Mucosa of stomach (tissue), 1 donor: ENCODE results near the gene SPI1.

ENCODE experiments used
- H3K27me3 ChIP-seq: one replicate; pipeline ENCODE4 v1.7.0; 2013; ENCODE audit warnings: mild to moderate bottlenecking, low read length; ENCODE audit not compliant: control insufficient read depth, insufficient read depth
- H3K36me3 ChIP-seq: one replicate; pipeline ENCODE4 v1.7.0; 2013; ENCODE audit warnings: low read length; ENCODE audit not compliant: control insufficient read depth, insufficient read depth
- H3K4me1 ChIP-seq: one replicate; pipeline ENCODE4 v1.7.0; 2013; ENCODE audit warnings: mild to moderate bottlenecking, low read length; ENCODE audit not compliant: control insufficient read depth, insufficient read depth
- H3K4me3 ChIP-seq: one replicate; pipeline ENCODE4 v1.7.0; 2013; ENCODE audit warnings: low read length
- H3K9ac ChIP-seq: one replicate; pipeline ENCODE4 v1.7.0; 2013; ENCODE audit warnings: mild to moderate bottlenecking, low read length, moderate library complexity
- H3K9me3 ChIP-seq: one replicate; pipeline ENCODE4 v1.7.0; 2013; ENCODE audit warnings: mild to moderate bottlenecking, low read length, moderate library complexity; ENCODE audit not compliant: control insufficient read depth
- donor health status: Pancreatic carcinoma.

SPI1 gene

GRCh38 chr11:47359162-47359561 is 19.2 kb downstream of the SPI1 start:
- Histone ChIP-seq H3K36me3 (no peaks in the 10 kb centered on the region), H3K4me3 (no peak overlapping the region), H3K9ac (no peak overlapping the region), H3K4me1 (peaks cover 9% of the 10 kb centered on the region), H3K27me3 (no peaks in the 10 kb centered on the region), H3K9me3 (no peaks in the 10 kb centered on the region)

GRCh38 chr11:47358731-47359051 is 19.7 kb downstream of the SPI1 start:
- no peaks in the 10 kb centered on the region for H3K9me3 ChIP-seq
- H3K27me3 ChIP-seq: no peaks in the 10 kb centered on the region
- no peak overlapping the region for H3K4me3 ChIP-seq
- no peaks in the 10 kb centered on the region for H3K36me3 ChIP-seq
- no peak overlapping the region for H3K9ac ChIP-seq
- H3K4me1 ChIP-seq: peaks cover 9% of the 10 kb centered on the region

- Histone ChIP-seq H3K4me1 (peaks cover 9% of the 10 kb centered on the region), H3K36me3 (no peaks in the 10 kb centered on the region), H3K9me3 (no peaks in the 10 kb centered on the region)
Observed at GRCh38 chr11:47357985-47358730, 20.2 kb downstream of the SPI1 start.

GRCh38 chr11:47356998-47357329 is 21.4 kb downstream of the SPI1 start:
- no peak overlapping the region for H3K9ac ChIP-seq
- no peak overlapping the region for H3K4me3 ChIP-seq
- peaks cover 12% of the 10 kb centered on the region for H3K4me1 ChIP-seq
- H3K36me3 ChIP-seq: no peaks in the 10 kb centered on the region
- H3K27me3 ChIP-seq: no peaks in the 10 kb centered on the region
- H3K9me3 ChIP-seq: no peaks in the 10 kb centered on the region

More at GRCh38 chr11:47357985-47358730, 20.2 kb downstream of the SPI1 start:
- Histone ChIP-seq H3K9ac (no peak overlapping the region), H3K4me3 (no peak overlapping the region), H3K27me3 (no peaks in the 10 kb centered on the region)

- H3K9me3 ChIP-seq: no peaks in the 10 kb centered on the region
- H3K9ac ChIP-seq: no peak overlapping the region
- H3K27me3 ChIP-seq: no peaks in the 10 kb centered on the region
- H3K4me3 ChIP-seq: no peak overlapping the region
- H3K36me3 ChIP-seq: no peaks in the 10 kb centered on the region
- peaks cover 14% of the 10 kb centered on the region for H3K4me1 ChIP-seq
Observed at GRCh38 chr11:47356129-47356997, 22.0 kb downstream of the SPI1 start.

GRCh38 chr11:47355283-47356128 is 22.8 kb downstream of the SPI1 start:
- H3K4me1 ChIP-seq: peaks cover 14% of the 10 kb centered on the region
- no peaks in the 10 kb centered on the region for H3K9me3 ChIP-seq
- no peaks in the 10 kb centered on the region for H3K36me3 ChIP-seq
- H3K27me3 ChIP-seq: no peaks in the 10 kb centered on the region
- H3K9ac ChIP-seq: peak overlapping the region; percentile 39
- no peak overlapping the region for H3K4me3 ChIP-seq

- Histone ChIP-seq H3K4me3 (no peak overlapping the region), H3K36me3 (no peaks in the 10 kb centered on the region), H3K9me3 (no peaks in the 10 kb centered on the region), H3K4me1 (peaks cover 14% of the 10 kb centered on the region), H3K9ac (peak overlapping the region; percentile 39), H3K27me3 (no peaks in the 10 kb centered on the region)
Observed at GRCh38 chr11:47354913-47355282, 23.4 kb downstream of the SPI1 start.

GRCh38 chr11:47353978-47354774 is 24.2 kb downstream of the SPI1 start:
- Histone ChIP-seq H3K4me3 (no peak overlapping the region), H3K36me3 (no peaks in the 10 kb centered on the region)

GRCh38 chr11:47352556-47352955 is 25.8 kb downstream of the SPI1 start, which contains the start of gene MYBPC3:
Gene MYBPC3 (minus strand): TSS chr11:47352702. CDS start chr11:47352647, 55 bp downstream.
- Histone ChIP-seq H3K9ac (no peak within 1 kb of the TSS), H3K27me3 (no peaks in the 10 kb centered on the region), H3K4me1 (peaks cover 14% of the 10 kb centered on the region), H3K36me3 (no peaks in the 10 kb centered on the region), H3K9me3 (no peaks in the 10 kb centered on the region), H3K4me3 (no peak within 1 kb of the TSS)

More at GRCh38 chr11:47353978-47354774, 24.2 kb downstream of the SPI1 start:
- H3K27me3 ChIP-seq: no peaks in the 10 kb centered on the region
- peaks cover 14% of the 10 kb centered on the region for H3K4me1 ChIP-seq
- H3K9me3 ChIP-seq: no peaks in the 10 kb centered on the region
- peak overlapping the region; percentile 39 for H3K9ac ChIP-seq

- no peaks in the 10 kb centered on the region for H3K36me3 ChIP-seq
- H3K9ac ChIP-seq: no peak overlapping the region
- H3K4me1 ChIP-seq: peaks cover 14% of the 10 kb centered on the region
- no peak overlapping the region for H3K4me3 ChIP-seq
- H3K27me3 ChIP-seq: no peaks in the 10 kb centered on the region
- no peaks in the 10 kb centered on the region for H3K9me3 ChIP-seq
Observed at GRCh38 chr11:47351156-47352126, 26.9 kb downstream of the SPI1 start.
